Stomach (tissue), 4 donors: ENCODE results near the gene MESD.

ENCODE experiments used
- EP300 ChIP-seq: sonication (generic); formaldehyde crosslinking; IDR thresholded peaks from one replicate; pipeline ENCODE4 v1.6.1; 2017; ENCODE audit warnings: antibody characterized with exemption
- POLR2A ChIP-seq, 4 donors: fragments of 450-650 bp; IDR thresholded peaks; one replicate each; pipeline ENCODE4 v1.6.1; 2016; ENCODE audit warnings: antibody characterized with exemption in 4 of 4, control low read depth in 2 of 4, mild to moderate bottlenecking in 1 of 4, moderate library complexity in 1 of 4
- POLR2AphosphoS5 ChIP-seq, 3 donors: sonication (generic); formaldehyde crosslinking; IDR thresholded peaks; one replicate each; pipeline ENCODE4 v1.6.1; 2016; ENCODE audit warnings: antibody characterized with exemption in 3 of 3
- TF ChIP-seq, protein P1 (sequence below), 7 experiments: fragments of 450-650 bp in 4 of 7; fragments of 200-600 bp in 3 of 7; sonication (generic) in 3 of 7; IDR thresholded peaks; one replicate each; pipeline ENCODE4 v1.5.1; 2016 to 2019; ENCODE audit warnings: antibody characterized with exemption in 7 of 7, control low read depth in 2 of 7, mild to moderate bottlenecking in 1 of 7

DNA sequence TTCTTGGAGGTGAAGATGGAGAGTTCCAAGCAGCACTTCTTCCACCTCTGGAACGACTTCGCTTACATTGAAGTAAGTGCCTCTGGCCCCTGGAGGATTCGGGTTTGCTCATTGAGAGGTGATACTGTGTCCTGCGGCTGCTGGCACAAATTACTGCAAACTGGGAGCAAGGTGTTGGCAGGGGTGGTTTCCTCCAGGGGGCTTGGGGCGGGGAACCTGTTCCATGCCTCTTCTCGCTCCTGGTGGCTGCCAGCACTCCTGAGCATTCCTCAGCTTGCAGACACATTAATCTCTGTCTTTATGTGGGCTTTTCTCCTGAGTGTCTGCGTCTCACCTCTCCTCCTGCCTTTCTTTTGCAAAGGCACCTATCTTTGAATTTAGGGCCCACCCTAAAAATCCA, 47.4 kb downstream of the MESD start:
- TF ChIP-seq, protein P1, sequence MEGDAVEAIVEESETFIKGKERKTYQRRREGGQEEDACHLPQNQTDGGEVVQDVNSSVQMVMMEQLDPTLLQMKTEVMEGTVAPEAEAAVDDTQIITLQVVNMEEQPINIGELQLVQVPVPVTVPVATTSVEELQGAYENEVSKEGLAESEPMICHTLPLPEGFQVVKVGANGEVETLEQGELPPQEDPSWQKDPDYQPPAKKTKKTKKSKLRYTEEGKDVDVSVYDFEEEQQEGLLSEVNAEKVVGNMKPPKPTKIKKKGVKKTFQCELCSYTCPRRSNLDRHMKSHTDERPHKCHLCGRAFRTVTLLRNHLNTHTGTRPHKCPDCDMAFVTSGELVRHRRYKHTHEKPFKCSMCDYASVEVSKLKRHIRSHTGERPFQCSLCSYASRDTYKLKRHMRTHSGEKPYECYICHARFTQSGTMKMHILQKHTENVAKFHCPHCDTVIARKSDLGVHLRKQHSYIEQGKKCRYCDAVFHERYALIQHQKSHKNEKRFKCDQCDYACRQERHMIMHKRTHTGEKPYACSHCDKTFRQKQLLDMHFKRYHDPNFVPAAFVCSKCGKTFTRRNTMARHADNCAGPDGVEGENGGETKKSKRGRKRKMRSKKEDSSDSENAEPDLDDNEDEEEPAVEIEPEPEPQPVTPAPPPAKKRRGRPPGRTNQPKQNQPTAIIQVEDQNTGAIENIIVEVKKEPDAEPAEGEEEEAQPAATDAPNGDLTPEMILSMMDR (IDR thresholded peaks at IDR 0.05): no peak
- no peak for TF ChIP-seq EP300
- TF ChIP-seq POLR2A (IDR thresholded peaks at IDR 0.05): no peak
- TF ChIP-seq POLR2AphosphoS5 (IDR thresholded peaks at IDR 0.05): no peak
